ENCODE measurements around the gene DCST1. TPM values are rescaled to one million over a fixed set of nuclear protein-coding genes. Genes with fewer than 3 reads are reported as not detected.

The DCST1 gene
- total and polyA plus RNA-seq, 2 of the 4 experiments (the other 2 are of a cell fraction), result not detected

- CTCF ChIA-PET, result no interaction called here
These were observed 11.3 kb upstream of the DCST1 start for GRCh38 chr1:155022136-155022926.

More at GRCh38 chr1:155022136-155022926, 11.3 kb upstream of the DCST1 start:
- H3K79me1 ChIP-seq (ENCODE audit: low read depth in 1 of 2, low read length in 2 of 2), result no peaks in the 10 kb centered on the region; a peak in 1 of 4 replicates
- no peak overlapping the region for H3K4me3 ChIP-seq (ENCODE audit: insufficient read depth, low read depth, low read length)
- no peak overlapping the region for H3K27ac ChIP-seq (ENCODE audit: insufficient read depth, low read length)
- DNase-seq (no peak), ATAC-seq (ENCODE audit: low read depth) (no peak)
- no peak overlapping the region for H3K4ac ChIP-seq (ENCODE audit: low read depth, low read length)
- intact Hi-C loops (cut with micrococcal nuclease), result no loop called here
- H4K91ac ChIP-seq (ENCODE audit: insufficient read depth, low read depth, low read length), result no peak overlapping the region
- no peaks in the 10 kb centered on the region for H4K20me1 ChIP-seq (ENCODE audit: insufficient read depth, low read length)
- no peak overlapping the region for H2AK9ac ChIP-seq (replicated peaks; ENCODE audit: low read depth, low read length, poor library complexity)
- H4K8ac ChIP-seq (ENCODE audit: low read depth in 2 of 2, low read length in 2 of 2), result no peak overlapping the region
- H3K9me3 ChIP-seq (ENCODE audit: control insufficient read depth, insufficient read depth, low read length), result no peaks in the 10 kb centered on the region
- no peak overlapping the region for H2AFZ ChIP-seq (replicated peaks; ENCODE audit: low read length, poor library complexity)
- no peak overlapping the region for H2BK15ac ChIP-seq (ENCODE audit: low read depth, low read length)
- dilution Hi-C loops (cut with HindIII; ENCODE audit: low sequenced_read_pairs, unreplicated experiment), result no loop called here
- no peak overlapping the region for H3K4me2 ChIP-seq (ENCODE audit: low read depth, low read length)
- H3K36me3 ChIP-seq (ENCODE audit: control insufficient read depth, insufficient read depth, low read length), result no peaks in the 10 kb centered on the region
- H3K27me3 ChIP-seq (ENCODE audit: control insufficient read depth, insufficient read depth, low read length), result peaks cover 2% of the 10 kb centered on the region; the same call in 1 of the 2 replicates
- no peak overlapping the region; the same call in 1 of the 2 replicates for H2AK5ac ChIP-seq (ENCODE audit: low read depth, low read length)
- H3K14ac ChIP-seq (replicated peaks; ENCODE audit: low read depth, low read length), result no peak overlapping the region
- no peak overlapping the region for H4K5ac ChIP-seq (ENCODE audit: low read depth, low read length)
- TF ChIP-seq SMC3 (IDR thresholded peaks at IDR 0.05; ENCODE audit: low read depth, low read length) (no peak), FOS (IDR thresholded peaks at IDR 0.05; ENCODE audit: low read depth, low read length) (no peak), MAZ (IDR thresholded peaks at IDR 0.05; ENCODE audit: borderline replicate concordance, low read depth, low read length) (no peak), CTCF (conservative IDR thresholded peaks at IDR 0.05; ENCODE audit: low read depth, low read length) (no peak), ELK1 (IDR thresholded peaks at IDR 0.05; ENCODE audit: borderline replicate concordance, low read depth, low read length) (no peak), CHD1 (IDR thresholded peaks at IDR 0.05; ENCODE audit: low read depth, low read length) (no peak), POLR2A (IDR thresholded peaks at IDR 0.05; ENCODE audit: low read depth, low read length) (no peak), BHLHE40 (IDR thresholded peaks at IDR 0.05; ENCODE audit: low read depth, low read length) (no peak), MAFK (IDR thresholded peaks at IDR 0.05; ENCODE audit: low read depth, low read length) (no peak), RFX5 (IDR thresholded peaks at IDR 0.05; ENCODE audit: low read depth, low read length) (no peak), RCOR1 (IDR thresholded peaks at IDR 0.05; ENCODE audit: insufficient replicate concordance, low read length) (no peak), CEBPB (IDR thresholded peaks at IDR 0.05; ENCODE audit: low read depth, low read length) (no peak)
- H3K18ac ChIP-seq (ENCODE audit: low read depth, low read length), result no peak overlapping the region
- H2BK120ac ChIP-seq (ENCODE audit: low read depth, low read length), result no peak overlapping the region
- no peak overlapping the region for H3K9ac ChIP-seq (ENCODE audit: low read depth, low read length)
- H3K23ac ChIP-seq (ENCODE audit: low read depth, low read length), result no peak overlapping the region
- H3K9me1 ChIP-seq (ENCODE audit: insufficient read depth, low read length), result peaks cover 6% of the 10 kb centered on the region
- no peak overlapping the region for H3K56ac ChIP-seq (ENCODE audit: extremely low read depth, insufficient read depth, low read length)
- H2BK20ac ChIP-seq (ENCODE audit: low read depth, low read length), result no peak overlapping the region
- POLR2A ChIA-PET (ENCODE audit: unreplicated experiment), result no interaction called here
- H2BK5ac ChIP-seq (ENCODE audit: low read depth, low read length, poor library complexity, severe bottlenecking), result no peak overlapping the region
- H3K4me1 ChIP-seq (ENCODE audit: control insufficient read depth, insufficient read depth, low read length), result peaks cover 6% of the 10 kb centered on the region; the same call in 1 of the 2 replicates
- no TSS peak for BruUV-seq (replicated peaks)
- in situ Hi-C loops (cut with MboI; ENCODE audit: low sequenced_read_pairs), result no loop called here
- 84% methylated on average over 4 of the region's 8 CpGs; no CpG with 5 or more reads in 1 of the 2 experiments for WGBS, 2 experiments (ENCODE audit: extremely low coverage in 2 of 2, insufficient read length in 1 of 2)

All from IMR-90 (cell line).